Neural cell (in vitro differentiated cells): Measurements from ENCODE around the gene CDH1.

Experiments
- CTCF ChIP-seq: fragments of 450-650 bp; IDR thresholded peaks from 2 replicates; pipeline ENCODE4 v1.5.1; 2014; ENCODE audit warnings: antibody characterized with exemption, mild to moderate bottlenecking, moderate library complexity; ENCODE audit not compliant: poor library complexity, severe bottlenecking
- EP300 ChIP-seq: fragments of 450-650 bp; conservative IDR thresholded peaks from 2 replicates; pipeline ENCODE4 v1.6.1; 2014; ENCODE audit warnings: antibody characterized with exemption, mild to moderate bottlenecking, moderate library complexity; ENCODE audit not compliant: poor library complexity, severe bottlenecking
- EZH2 ChIP-seq: fragments of 200-600, 300-800 bp; shearing (Covaris generic), sonication (generic); IDR thresholded peaks from 2 replicates; pipeline ENCODE4 v1.6.1; 2014; ENCODE audit warnings: antibody characterized with exemption, low read length, borderline replicate concordance, mild to moderate bottlenecking; ENCODE audit not compliant: insufficient read depth, poor library complexity, severe bottlenecking
- MXI1 ChIP-seq: fragments of 450-650 bp; conservative IDR thresholded peaks from 2 replicates; pipeline ENCODE4 v1.6.1; 2014; ENCODE audit warnings: antibody characterized with exemption, mild to moderate bottlenecking; ENCODE audit not compliant: poor library complexity, severe bottlenecking
- POLR2AphosphoS5 ChIP-seq: IDR thresholded peaks from 2 replicates; pipeline ENCODE4 v1.6.1; 2012
- RAD21 ChIP-seq: fragments of 450-650 bp; conservative IDR thresholded peaks from 2 replicates; pipeline ENCODE4 v1.6.1; 2014; ENCODE audit warnings: antibody characterized with exemption, mild to moderate bottlenecking, moderate library complexity
- TAF1 ChIP-seq: IDR thresholded peaks from 2 replicates; pipeline ENCODE4 v1.6.1; 2012; ENCODE audit warnings: low read depth
- TF ChIP-seq, protein P1 (sequence below): IDR thresholded peaks from 2 replicates; pipeline ENCODE4 v1.6.1; 2012; ENCODE audit warnings: borderline replicate concordance

- TF ChIP-seq EZH2 = no peak
- TF ChIP-seq POLR2AphosphoS5 = no peak
- TF ChIP-seq EP300 = no peak
- TF ChIP-seq CTCF = no peak
- TF ChIP-seq, protein P1, sequence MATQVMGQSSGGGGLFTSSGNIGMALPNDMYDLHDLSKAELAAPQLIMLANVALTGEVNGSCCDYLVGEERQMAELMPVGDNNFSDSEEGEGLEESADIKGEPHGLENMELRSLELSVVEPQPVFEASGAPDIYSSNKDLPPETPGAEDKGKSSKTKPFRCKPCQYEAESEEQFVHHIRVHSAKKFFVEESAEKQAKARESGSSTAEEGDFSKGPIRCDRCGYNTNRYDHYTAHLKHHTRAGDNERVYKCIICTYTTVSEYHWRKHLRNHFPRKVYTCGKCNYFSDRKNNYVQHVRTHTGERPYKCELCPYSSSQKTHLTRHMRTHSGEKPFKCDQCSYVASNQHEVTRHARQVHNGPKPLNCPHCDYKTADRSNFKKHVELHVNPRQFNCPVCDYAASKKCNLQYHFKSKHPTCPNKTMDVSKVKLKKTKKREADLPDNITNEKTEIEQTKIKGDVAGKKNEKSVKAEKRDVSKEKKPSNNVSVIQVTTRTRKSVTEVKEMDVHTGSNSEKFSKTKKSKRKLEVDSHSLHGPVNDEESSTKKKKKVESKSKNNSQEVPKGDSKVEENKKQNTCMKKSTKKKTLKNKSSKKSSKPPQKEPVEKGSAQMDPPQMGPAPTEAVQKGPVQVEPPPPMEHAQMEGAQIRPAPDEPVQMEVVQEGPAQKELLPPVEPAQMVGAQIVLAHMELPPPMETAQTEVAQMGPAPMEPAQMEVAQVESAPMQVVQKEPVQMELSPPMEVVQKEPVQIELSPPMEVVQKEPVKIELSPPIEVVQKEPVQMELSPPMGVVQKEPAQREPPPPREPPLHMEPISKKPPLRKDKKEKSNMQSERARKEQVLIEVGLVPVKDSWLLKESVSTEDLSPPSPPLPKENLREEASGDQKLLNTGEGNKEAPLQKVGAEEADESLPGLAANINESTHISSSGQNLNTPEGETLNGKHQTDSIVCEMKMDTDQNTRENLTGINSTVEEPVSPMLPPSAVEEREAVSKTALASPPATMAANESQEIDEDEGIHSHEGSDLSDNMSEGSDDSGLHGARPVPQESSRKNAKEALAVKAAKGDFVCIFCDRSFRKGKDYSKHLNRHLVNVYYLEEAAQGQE = no peak
- TF ChIP-seq TAF1 = no peak
- no peak for TF ChIP-seq RAD21
- no peak for TF ChIP-seq MXI1
Observed at GRCh38 chr16:68732042-68732680, 4.9 kb upstream of the CDH1 start.
